HEK293 (cell line): ENCODE data around the gene TSPAN11.

Experiments used
- CTCF ChIA-PET: fragments of 350-600 bp; formaldehyde crosslinking; extraction: SDS; loops from one replicate; lab custom pipeline; 2021; ENCODE audit warnings: antibody characterized with exemption; lab: Yijun Ruan, JAX
- POLR2A ChIA-PET: fragments of 300-600 bp; formaldehyde crosslinking; extraction: SDS; loops from one replicate; lab custom pipeline; 2020; ENCODE audit warnings: antibody characterized with exemption, inconsistent platforms; lab: Yijun Ruan, JAX
- H3K27ac ChIP-seq: fragments of 200-500 bp; sonication (Bioruptor generic); 2 replicates; pipeline ENCODE4 v1.5.1; 2014; ENCODE audit warnings: low read depth, low read length, control low read depth, inconsistent platforms; ENCODE audit errors: extremely low read depth
- H3K36me3 ChIP-seq, 2 experiments: fragments of 200-500 bp in 1 of 2; sonication (Bioruptor generic) in 1 of 2; 1 replicate in 1 of 2; 2 replicates in 1 of 2; pipeline ENCODE4 v1.5.1; 2014 to 2017; ENCODE audit warnings: inconsistent platforms in 2 of 2, low read length in 2 of 2; ENCODE audit not compliant: control insufficient read depth in 2 of 2, insufficient read depth in 1 of 2
- H3K4me1 ChIP-seq: fragments of 200-500 bp; sonication (Bioruptor generic); 2 replicates; pipeline ENCODE4 v1.5.1; 2014; ENCODE audit warnings: mild to moderate bottlenecking, low read length, inconsistent platforms; ENCODE audit not compliant: control insufficient read depth, insufficient read depth
- H3K4me3 ChIP-seq: 2 replicates; pipeline ENCODE4 v1.5.1; 2011; ENCODE audit warnings: low read depth, mild to moderate bottlenecking, control low read depth, low read length, moderate library complexity
- H3K9me3 ChIP-seq: fragments of 200-500 bp; sonication (Bioruptor generic); 2 replicates; pipeline ENCODE4 v1.5.1; 2014; ENCODE audit warnings: low read depth, low read length, inconsistent platforms; ENCODE audit not compliant: control insufficient read depth, insufficient read depth
- GLIS1 ChIP-seq: fragments of 450-650 bp; formaldehyde crosslinking; IDR thresholded peaks from 2 replicates; pipeline ENCODE4 v1.5.1; 2016; ENCODE audit warnings: missing biosample characterization, missing genetic modification characterization
- HOXC10 ChIP-seq: sonication (generic); formaldehyde crosslinking; IDR thresholded peaks from 2 replicates; pipeline ENCODE4 v1.8.1; 2023; ENCODE audit warnings: mild to moderate bottlenecking, missing genetic modification reagents
- IKZF3 ChIP-seq: fragments of 450-650 bp; IDR thresholded peaks from 2 replicates; pipeline ENCODE4 v1.5.0; 2018; ENCODE audit warnings: missing biosample characterization, mild to moderate bottlenecking, missing genetic modification characterization, moderate library complexity
- MZF1 ChIP-seq: fragments of 450-650 bp; formaldehyde crosslinking; IDR thresholded peaks from 2 replicates; pipeline ENCODE4 v1.5.1; 2017; ENCODE audit warnings: missing biosample characterization, missing genetic modification characterization, borderline replicate concordance
- SALL2 ChIP-seq: fragments of 450-650 bp; formaldehyde crosslinking; IDR thresholded peaks from 2 replicates; pipeline ENCODE4 v1.5.0; 2017; ENCODE audit warnings: missing biosample characterization, mild to moderate bottlenecking, missing genetic modification characterization, borderline replicate concordance
- SCRT1 ChIP-seq: fragments of 450-650 bp; formaldehyde crosslinking; IDR thresholded peaks from 2 replicates; pipeline ENCODE4 v1.5.1; 2016; ENCODE audit warnings: missing biosample characterization, missing genetic modification characterization, borderline replicate concordance
- TCF7L2 ChIP-seq: IDR thresholded peaks from 2 replicates; pipeline ENCODE4 v1.6.1; 2011; ENCODE audit warnings: low read depth, mild to moderate bottlenecking, inconsistent platforms, low read length, moderate library complexity, borderline replicate concordance
- ZBTB17 ChIP-seq: fragments of 450-650 bp; formaldehyde crosslinking; IDR thresholded peaks from 2 replicates; pipeline ENCODE4 v1.5.1; 2016; ENCODE audit warnings: missing biosample characterization, missing genetic modification characterization
- ZBTB20 ChIP-seq: fragments of 450-650 bp; formaldehyde crosslinking; IDR thresholded peaks from 2 replicates; pipeline ENCODE4 v1.5.1; 2016; ENCODE audit warnings: missing biosample characterization, missing genetic modification characterization
- ZEB2 ChIP-seq: fragments of 450-650 bp; formaldehyde crosslinking; IDR thresholded peaks from 2 replicates; pipeline ENCODE4 v1.5.1; 2016; ENCODE audit warnings: missing biosample characterization, missing genetic modification characterization
- ZFP3 ChIP-seq: fragments of 450-650 bp; formaldehyde crosslinking; IDR thresholded peaks from 2 replicates; pipeline ENCODE4 v1.5.1; 2016; ENCODE audit warnings: low read depth, missing biosample characterization, missing genetic modification characterization
- ZIC2 ChIP-seq: fragments of 450-650 bp; formaldehyde crosslinking; IDR thresholded peaks from 2 replicates; pipeline ENCODE4 v1.5.1; 2016; ENCODE audit warnings: missing biosample characterization, missing genetic modification characterization
- ZNF10 ChIP-seq: fragments of 450-650 bp; formaldehyde crosslinking; IDR thresholded peaks from 2 replicates; pipeline ENCODE4 v1.5.1; 2017; ENCODE audit warnings: missing biosample characterization, missing genetic modification characterization
- ZNF140 ChIP-seq: fragments of 450-650 bp; formaldehyde crosslinking; IDR thresholded peaks from 2 replicates; pipeline ENCODE4 v1.5.1; 2016; ENCODE audit warnings: missing biosample characterization, missing genetic modification characterization
- ZNF148 ChIP-seq: fragments of 450-650 bp; formaldehyde crosslinking; IDR thresholded peaks from 2 replicates; pipeline ENCODE4 v1.5.0; 2017; ENCODE audit warnings: missing biosample characterization, missing genetic modification characterization, borderline replicate concordance
- ZNF157 ChIP-seq: fragments of 450-650 bp; formaldehyde crosslinking; IDR thresholded peaks from 2 replicates; pipeline ENCODE4 v1.5.1; 2016; ENCODE audit warnings: missing biosample characterization, missing genetic modification characterization
- ZNF174 ChIP-seq: fragments of 450-650 bp; formaldehyde crosslinking; IDR thresholded peaks from 2 replicates; pipeline ENCODE4 v1.5.0; 2017; ENCODE audit warnings: missing biosample characterization, mild to moderate bottlenecking, missing genetic modification characterization
- ZNF341 ChIP-seq: fragments of 450-650 bp; formaldehyde crosslinking; IDR thresholded peaks from 2 replicates; pipeline ENCODE4; 2016; ENCODE audit warnings: low read depth, missing biosample characterization, missing genetic modification characterization
- ZNF658 ChIP-seq: fragments of 450-650 bp; formaldehyde crosslinking; IDR thresholded peaks from 2 replicates; pipeline ENCODE4; 2016; ENCODE audit warnings: missing biosample characterization, missing genetic modification characterization
- ZNF664 ChIP-seq: fragments of 450-650 bp; formaldehyde crosslinking; IDR thresholded peaks from 2 replicates; pipeline ENCODE4 v1.5.1; 2016; ENCODE audit warnings: missing biosample characterization, missing genetic modification characterization
- ZNF701 ChIP-seq: fragments of 450-650 bp; formaldehyde crosslinking; IDR thresholded peaks from 2 replicates; pipeline ENCODE4 v1.5.1; 2016; ENCODE audit warnings: missing biosample characterization, missing genetic modification characterization
- ZNF785 ChIP-seq: fragments of 450-650 bp; formaldehyde crosslinking; IDR thresholded peaks from 2 replicates; pipeline ENCODE4 v1.5.1; 2016; ENCODE audit warnings: missing biosample characterization, missing genetic modification characterization
- TF ChIP-seq, protein P1 (sequence below): fragments of 450-650 bp; formaldehyde crosslinking; IDR thresholded peaks from 2 replicates; pipeline ENCODE4 v1.5.1; 2016; ENCODE audit warnings: missing biosample characterization, missing genetic modification characterization
- TF ChIP-seq, protein P2 (sequence below): fragments of 450-650 bp; formaldehyde crosslinking; IDR thresholded peaks from 2 replicates; pipeline ENCODE4 v1.5.1; 2016; ENCODE audit warnings: missing biosample characterization, missing genetic modification characterization

Gene TSPAN11

DNA sequence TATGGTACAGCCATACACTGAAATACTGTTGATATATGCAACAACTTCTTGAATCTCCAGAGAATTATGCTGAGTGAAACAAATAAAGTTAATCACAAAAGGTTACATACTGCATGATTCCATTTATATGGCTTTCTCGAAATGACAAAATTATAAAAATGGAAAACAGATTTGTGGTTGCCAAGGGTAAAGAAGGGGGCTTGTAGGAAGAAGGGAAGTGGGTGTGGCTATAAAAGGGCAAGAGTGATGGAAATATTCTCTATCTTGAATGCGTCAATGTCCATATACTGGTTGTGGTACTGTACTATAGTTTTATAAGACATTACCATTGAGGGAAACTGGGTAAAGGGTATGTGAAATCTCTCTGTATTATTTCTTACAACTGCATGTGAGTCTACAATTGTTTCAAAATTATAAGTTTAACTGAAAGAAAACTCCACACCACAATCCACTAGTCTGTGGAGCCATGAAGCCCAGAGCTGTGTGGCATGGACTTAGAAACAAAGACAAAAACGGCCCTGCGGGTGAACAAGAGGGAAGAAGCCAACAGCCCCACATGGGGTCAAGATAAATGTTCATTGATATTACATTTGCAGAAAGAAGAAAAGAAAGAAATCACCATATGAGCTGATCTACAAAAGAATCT lies 18.3 kb upstream of the TSPAN11 start:
- H3K9me3 ChIP-seq: no peaks in the 10 kb centered on the region
- H3K36me3 ChIP-seq: no peaks in the 10 kb centered on the region
- CTCF ChIA-PET: no interaction called here
- peaks cover 9% of the 10 kb centered on the region; the same call in 1 of the 2 replicates for H3K4me1 ChIP-seq
- TF ChIP-seq HOXC10 (CRISPR knock-in tag): no peak
- TF ChIP-seq IKZF3 (tag by site-specific recombination): no peak
- no peak for TF ChIP-seq GLIS1 (tag by site-specific recombination)
- TF ChIP-seq ZNF785: no peak
- TF ChIP-seq ZNF174 (tag by site-specific recombination): no peak
- no peak for TF ChIP-seq ZNF148 (tag by site-specific recombination)
- TF ChIP-seq ZNF658 (tag by site-specific recombination): no peak
- TF ChIP-seq ZNF157: no peak
- TF ChIP-seq ZNF140 (tag by site-specific recombination): no peak
- TF ChIP-seq ZNF701 (tag by site-specific recombination): no peak
- no peak for TF ChIP-seq TCF7L2
- TF ChIP-seq, protein P1, sequence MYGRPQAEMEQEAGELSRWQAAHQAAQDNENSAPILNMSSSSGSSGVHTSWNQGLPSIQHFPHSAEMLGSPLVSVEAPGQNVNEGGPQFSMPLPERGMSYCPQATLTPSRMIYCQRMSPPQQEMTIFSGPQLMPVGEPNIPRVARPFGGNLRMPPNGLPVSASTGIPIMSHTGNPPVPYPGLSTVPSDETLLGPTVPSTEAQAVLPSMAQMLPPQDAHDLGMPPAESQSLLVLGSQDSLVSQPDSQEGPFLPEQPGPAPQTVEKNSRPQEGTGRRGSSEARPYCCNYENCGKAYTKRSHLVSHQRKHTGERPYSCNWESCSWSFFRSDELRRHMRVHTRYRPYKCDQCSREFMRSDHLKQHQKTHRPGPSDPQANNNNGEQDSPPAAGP: no peak
- no peak for TF ChIP-seq SALL2
- no peak for TF ChIP-seq ZNF341 (tag by site-specific recombination)
- TF ChIP-seq ZNF10 (tag by site-specific recombination): no peak
- no peak for TF ChIP-seq ZIC2 (tag by site-specific recombination)
- TF ChIP-seq ZBTB20: no peak
- TF ChIP-seq, all 188 proteins: peak for 0
- Histone ChIP-seq H3K27ac (no peak overlapping the region), H3K4me3 (no peak overlapping the region)
- POLR2A ChIA-PET: no interaction called here

DNA sequence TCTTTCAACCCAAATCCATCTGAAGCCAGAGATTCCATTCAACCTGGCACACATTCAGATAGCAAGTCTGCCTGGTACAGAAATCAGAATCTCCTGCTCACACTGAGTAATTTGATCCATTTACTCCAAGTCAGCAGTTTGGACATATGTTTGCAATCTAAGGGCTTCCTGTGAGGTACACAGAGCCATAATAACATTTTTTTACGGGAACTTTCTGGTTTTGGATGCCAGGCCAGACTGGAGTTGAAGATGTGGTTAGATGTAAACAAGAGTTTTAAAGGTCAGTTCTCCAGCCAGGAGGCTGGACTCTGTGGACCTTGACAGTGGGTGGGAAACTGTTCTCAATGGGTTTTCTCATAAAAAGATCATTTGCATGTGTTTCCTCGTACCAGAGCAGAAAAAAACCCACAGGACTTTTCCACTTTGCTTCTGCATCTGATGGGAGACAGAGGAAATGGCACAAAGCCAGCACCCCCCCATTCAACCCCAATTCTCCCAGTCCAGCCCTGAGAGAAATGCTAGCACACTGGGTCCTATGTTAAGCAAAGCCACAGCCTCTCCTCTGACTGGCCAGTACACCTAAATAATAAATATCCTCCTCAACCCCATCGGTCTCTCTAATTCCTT lies 17.7 kb upstream of the TSPAN11 start:
- Histone ChIP-seq H3K36me3 (no peaks in the 10 kb centered on the region), H3K4me3 (no peak overlapping the region)
- CTCF ChIA-PET: no interaction called here
- TF ChIP-seq ZNF664 (tag by site-specific recombination) (no peak), ZNF140 (tag by site-specific recombination) (no peak), GLIS1 (tag by site-specific recombination) (peak; percentile 48; the same call in 1 of the 2 replicates), ZBTB17 (peak; percentile 32; the same call in 1 of the 2 replicates), ZIC2 (tag by site-specific recombination) (0 out of 2 replicates have a peak, but pooled peaks have one; percentile 13), ZEB2 (no peak), SCRT1 (tag by site-specific recombination) (no peak), ZNF701 (tag by site-specific recombination) (no peak), MZF1 (tag by site-specific recombination) (no peak), ZFP3 (tag by site-specific recombination) (no peak)
- TF ChIP-seq, protein P2, sequence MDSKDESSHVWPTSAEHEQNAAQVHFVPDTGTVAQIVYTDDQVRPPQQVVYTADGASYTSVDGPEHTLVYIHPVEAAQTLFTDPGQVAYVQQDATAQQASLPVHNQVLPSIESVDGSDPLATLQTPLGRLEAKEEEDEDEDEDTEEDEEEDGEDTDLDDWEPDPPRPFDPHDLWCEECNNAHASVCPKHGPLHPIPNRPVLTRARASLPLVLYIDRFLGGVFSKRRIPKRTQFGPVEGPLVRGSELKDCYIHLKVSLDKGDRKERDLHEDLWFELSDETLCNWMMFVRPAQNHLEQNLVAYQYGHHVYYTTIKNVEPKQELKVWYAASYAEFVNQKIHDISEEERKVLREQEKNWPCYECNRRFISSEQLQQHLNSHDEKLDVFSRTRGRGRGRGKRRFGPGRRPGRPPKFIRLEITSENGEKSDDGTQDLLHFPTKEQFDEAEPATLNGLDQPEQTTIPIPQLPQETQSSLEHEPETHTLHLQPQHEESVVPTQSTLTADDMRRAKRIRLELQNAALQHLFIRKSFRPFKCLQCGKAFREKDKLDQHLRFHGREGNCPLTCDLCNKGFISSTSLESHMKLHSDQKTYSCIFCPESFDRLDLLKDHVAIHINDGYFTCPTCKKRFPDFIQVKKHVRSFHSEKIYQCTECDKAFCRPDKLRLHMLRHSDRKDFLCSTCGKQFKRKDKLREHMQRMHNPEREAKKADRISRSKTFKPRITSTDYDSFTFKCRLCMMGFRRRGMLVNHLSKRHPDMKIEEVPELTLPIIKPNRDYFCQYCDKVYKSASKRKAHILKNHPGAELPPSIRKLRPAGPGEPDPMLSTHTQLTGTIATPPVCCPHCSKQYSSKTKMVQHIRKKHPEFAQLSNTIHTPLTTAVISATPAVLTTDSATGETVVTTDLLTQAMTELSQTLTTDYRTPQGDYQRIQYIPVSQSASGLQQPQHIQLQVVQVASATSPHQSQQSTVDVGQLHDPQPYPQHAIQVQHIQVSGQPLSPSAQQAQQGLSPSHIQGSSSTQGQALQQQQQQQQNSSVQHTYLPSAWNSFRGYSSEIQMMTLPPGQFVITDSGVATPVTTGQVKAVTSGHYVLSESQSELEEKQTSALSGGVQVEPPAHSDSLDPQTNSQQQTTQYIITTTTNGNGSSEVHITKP (tag by site-specific recombination): peak; percentile 55
- TF ChIP-seq, all 188 proteins: peak for 4
- no peak overlapping the region for H3K27ac ChIP-seq
- POLR2A ChIA-PET: no interaction called here
- H3K9me3 ChIP-seq: no peaks in the 10 kb centered on the region
- H3K4me1 ChIP-seq: peaks cover 9% of the 10 kb centered on the region; the same call in 1 of the 2 replicates
